Esophagus muscularis mucosa (tissue), 4 donors: ENCODE data around the gene NUP205.

Experiments used
- CTCF ChIP-seq, 3 experiments: fragments of 200-600 bp in 2 of 3; fragments of 450-650 bp in 1 of 3; sonication (generic) in 2 of 3; IDR thresholded peaks; one replicate each; pipeline ENCODE4 v1.5.1; 2017 to 2019; ENCODE audit warnings: antibody characterized with exemption in 3 of 3, mild to moderate bottlenecking in 2 of 3, moderate library complexity in 1 of 3
- EP300 ChIP-seq: sonication (generic); formaldehyde crosslinking; IDR thresholded peaks from one replicate; pipeline ENCODE4 v1.6.1; 2017; ENCODE audit warnings: antibody characterized with exemption
- POLR2A ChIP-seq: fragments of 450-650 bp; IDR thresholded peaks from one replicate; pipeline ENCODE4 v1.6.1; 2017; ENCODE audit warnings: antibody characterized with exemption, moderate library complexity, mild to moderate bottlenecking, low read depth

DNA sequence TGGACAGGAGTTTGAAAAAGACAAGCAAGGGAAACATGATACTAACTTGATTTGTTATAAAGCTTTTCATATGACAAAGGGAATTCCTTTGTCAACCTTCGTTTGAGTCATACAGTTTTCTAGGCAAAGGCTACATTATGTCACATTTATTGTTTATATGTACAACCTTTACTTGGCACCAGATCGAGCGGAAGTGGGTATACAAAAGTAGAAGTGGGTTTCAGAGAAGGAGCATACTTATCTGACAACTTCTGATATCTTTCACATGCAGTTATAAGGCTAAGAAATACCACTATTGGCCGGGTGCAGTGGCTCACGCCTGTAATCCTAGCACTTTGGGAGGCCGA lies 115.6 kb downstream of the NUP205 start:
- TF ChIP-seq POLR2A (no peak), CTCF (IDR thresholded peaks at IDR 0.05) (no peak), EP300 (no peak)
